Loucy (cell line): ENCODE measurements around the gene PRKCE.

Source experiments
- H2AFZ ChIP-seq: fragments of 200-600 bp; sonication (generic); 2 replicates; pipeline ENCODE4 v1.6.0; 2016; ENCODE audit warnings: antibody characterized with exemption, mild to moderate bottlenecking, low read length, moderate library complexity
- H3F3A ChIP-seq: fragments of 200-600 bp; 2 replicates; pipeline ENCODE4 v1.6.0; 2016; ENCODE audit warnings: antibody characterized with exemption, low read depth, mild to moderate bottlenecking
- H3K27me3 ChIP-seq: fragments of 200-600 bp; sonication (generic); 2 replicates; pipeline ENCODE4 v1.6.1; 2014; ENCODE audit warnings: low read length, mild to moderate bottlenecking; ENCODE audit not compliant: insufficient read depth, poor library complexity, severe bottlenecking
- H3K36me3 ChIP-seq: fragments of 200-600 bp; sonication (generic); 2 replicates; pipeline ENCODE4 v1.6.1; 2016; ENCODE audit warnings: low read length; ENCODE audit not compliant: insufficient read depth
- H3K4me1 ChIP-seq: fragments of 200-600 bp; sonication (generic); 2 replicates; pipeline ENCODE4 v1.5.1; 2014; ENCODE audit warnings: low read length, mild to moderate bottlenecking; ENCODE audit not compliant: insufficient read depth, poor library complexity, severe bottlenecking
- H3K4me2 ChIP-seq: fragments of 200-600 bp; sonication (generic); 2 replicates; pipeline ENCODE4 v1.6.0; 2014; ENCODE audit warnings: antibody characterized with exemption, low read length, low read depth, mild to moderate bottlenecking; ENCODE audit not compliant: poor library complexity, severe bottlenecking
- H3K4me3 ChIP-seq: fragments of 200-600 bp; sonication (generic); 2 replicates; pipeline ENCODE4 v1.5.1; 2014; ENCODE audit warnings: low read length, mild to moderate bottlenecking, mixed read lengths; ENCODE audit not compliant: poor library complexity, severe bottlenecking
- H3K79me2 ChIP-seq: fragments of 200-600 bp; sonication (generic); 2 replicates; pipeline ENCODE4 v1.6.1; 2014; ENCODE audit warnings: low read length; ENCODE audit not compliant: insufficient read depth
- H3K9ac ChIP-seq: fragments of 200-600 bp; sonication (generic); 2 replicates; pipeline ENCODE4 v1.6.0; 2014; ENCODE audit warnings: mild to moderate bottlenecking, low read depth, low read length, moderate library complexity; ENCODE audit not compliant: poor library complexity, severe bottlenecking
- H3K9me2 ChIP-seq: fragments of 200-600 bp; sonication (generic); replicated peaks from 2 replicates; pipeline ENCODE4 v1.6.1; 2016; ENCODE audit warnings: low read depth, low read length, mixed read lengths
- H3K9me3 ChIP-seq: fragments of 200-600 bp; sonication (generic); 2 replicates; pipeline ENCODE4 v1.6.1; 2014; ENCODE audit warnings: mild to moderate bottlenecking, antibody characterized with exemption, low read length, low read depth; ENCODE audit not compliant: insufficient read depth
- H4K20me1 ChIP-seq: fragments of 200-600 bp; sonication (generic); 2 replicates; pipeline ENCODE4 v1.6.0; 2014; ENCODE audit warnings: antibody characterized with exemption, low read length, mild to moderate bottlenecking; ENCODE audit not compliant: insufficient read depth, poor library complexity, severe bottlenecking
- EZH2phosphoT487 ChIP-seq: fragments of 200-600 bp; IDR thresholded peaks from 2 replicates; pipeline ENCODE4 v1.6.1; 2018; ENCODE audit warnings: antibody characterized with exemption, mild to moderate bottlenecking, moderate library complexity, borderline replicate concordance
- TF ChIP-seq, protein P1 (sequence below): fragments of 200-600 bp; sonication (generic); conservative IDR thresholded peaks from 2 replicates; pipeline ENCODE4 v1.5.1; 2014; ENCODE audit warnings: mild to moderate bottlenecking, antibody characterized with exemption, low read length

Gene PRKCE

DNA sequence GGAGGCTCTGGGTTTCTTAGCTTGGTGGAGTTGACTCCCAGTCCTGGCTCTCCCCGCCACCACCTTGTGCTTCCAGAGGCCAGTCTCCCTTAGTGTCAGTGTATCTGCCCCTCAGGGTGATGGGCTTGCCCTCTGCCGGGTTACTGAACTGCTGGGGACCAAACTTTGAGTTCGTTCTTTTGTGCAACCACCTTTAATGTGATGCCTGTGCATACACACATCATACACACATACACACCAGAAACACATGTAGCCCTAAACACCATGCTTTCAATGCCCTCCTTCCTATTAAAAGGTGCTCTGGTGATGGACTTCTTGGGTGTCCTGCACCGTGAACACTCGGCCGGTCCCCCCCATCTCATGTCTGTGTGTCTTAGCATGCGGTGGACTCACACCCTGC lies 330.6 kb downstream of the PRKCE start:
- TF ChIP-seq EZH2phosphoT487 = no peak
- TF ChIP-seq, protein P1, sequence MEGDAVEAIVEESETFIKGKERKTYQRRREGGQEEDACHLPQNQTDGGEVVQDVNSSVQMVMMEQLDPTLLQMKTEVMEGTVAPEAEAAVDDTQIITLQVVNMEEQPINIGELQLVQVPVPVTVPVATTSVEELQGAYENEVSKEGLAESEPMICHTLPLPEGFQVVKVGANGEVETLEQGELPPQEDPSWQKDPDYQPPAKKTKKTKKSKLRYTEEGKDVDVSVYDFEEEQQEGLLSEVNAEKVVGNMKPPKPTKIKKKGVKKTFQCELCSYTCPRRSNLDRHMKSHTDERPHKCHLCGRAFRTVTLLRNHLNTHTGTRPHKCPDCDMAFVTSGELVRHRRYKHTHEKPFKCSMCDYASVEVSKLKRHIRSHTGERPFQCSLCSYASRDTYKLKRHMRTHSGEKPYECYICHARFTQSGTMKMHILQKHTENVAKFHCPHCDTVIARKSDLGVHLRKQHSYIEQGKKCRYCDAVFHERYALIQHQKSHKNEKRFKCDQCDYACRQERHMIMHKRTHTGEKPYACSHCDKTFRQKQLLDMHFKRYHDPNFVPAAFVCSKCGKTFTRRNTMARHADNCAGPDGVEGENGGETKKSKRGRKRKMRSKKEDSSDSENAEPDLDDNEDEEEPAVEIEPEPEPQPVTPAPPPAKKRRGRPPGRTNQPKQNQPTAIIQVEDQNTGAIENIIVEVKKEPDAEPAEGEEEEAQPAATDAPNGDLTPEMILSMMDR = no peak
- peaks cover 55% of the 10 kb centered on the region; the same call in 1 of the 2 replicates for H3K36me3 ChIP-seq
- no peak overlapping the region for H3K9ac ChIP-seq
- H3F3A ChIP-seq = no peaks in the 10 kb centered on the region
- H3K79me2 ChIP-seq = no peaks in the 10 kb centered on the region
- no peak overlapping the region for H3K4me2 ChIP-seq
- no peaks in the 10 kb centered on the region for H3K27me3 ChIP-seq
- H3K9me2 ChIP-seq = no peaks in the 10 kb centered on the region
- H3K9me3 ChIP-seq = no peaks in the 10 kb centered on the region
- H3K4me3 ChIP-seq = no peak overlapping the region
- H2AFZ ChIP-seq = no peak overlapping the region
- H3K4me1 ChIP-seq = peaks cover 6% of the 10 kb centered on the region
- no peaks in the 10 kb centered on the region for H4K20me1 ChIP-seq

DNA sequence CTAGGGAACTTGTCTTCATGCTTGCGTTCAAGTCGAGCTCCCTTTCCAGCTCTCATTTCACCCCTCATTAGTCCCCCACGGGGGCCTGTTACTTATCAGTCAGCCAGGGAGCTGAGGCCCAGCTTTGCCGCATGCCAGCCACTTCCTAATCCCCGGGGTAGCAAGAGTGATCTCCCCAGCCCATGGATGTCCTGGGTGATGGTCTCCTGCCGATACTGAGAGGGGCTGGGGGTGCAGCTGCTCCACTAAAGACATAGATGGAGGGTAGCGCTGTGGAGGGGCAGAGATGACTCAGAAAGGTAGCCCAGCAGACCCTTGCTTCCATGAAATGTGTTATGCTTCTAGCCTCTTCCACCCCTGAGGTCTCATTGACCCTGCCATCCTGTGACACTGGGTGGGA lies 331.7 kb downstream of the PRKCE start:
- Histone ChIP-seq H3K27me3 (no peaks in the 10 kb centered on the region), H4K20me1 (no peaks in the 10 kb centered on the region), H3K36me3 (peaks cover 57% of the 10 kb centered on the region; the same call in 1 of the 2 replicates), H3K4me2 (no peak overlapping the region), H3K9me3 (no peaks in the 10 kb centered on the region), H3K4me3 (no peak overlapping the region), H3F3A (no peaks in the 10 kb centered on the region), H3K79me2 (no peaks in the 10 kb centered on the region), H3K9ac (no peak overlapping the region), H2AFZ (no peak overlapping the region), H3K4me1 (peaks cover 6% of the 10 kb centered on the region), H3K9me2 (no peaks in the 10 kb centered on the region)
- TF ChIP-seq EZH2phosphoT487 = no peak
- TF ChIP-seq, protein P1 = no peak

DNA sequence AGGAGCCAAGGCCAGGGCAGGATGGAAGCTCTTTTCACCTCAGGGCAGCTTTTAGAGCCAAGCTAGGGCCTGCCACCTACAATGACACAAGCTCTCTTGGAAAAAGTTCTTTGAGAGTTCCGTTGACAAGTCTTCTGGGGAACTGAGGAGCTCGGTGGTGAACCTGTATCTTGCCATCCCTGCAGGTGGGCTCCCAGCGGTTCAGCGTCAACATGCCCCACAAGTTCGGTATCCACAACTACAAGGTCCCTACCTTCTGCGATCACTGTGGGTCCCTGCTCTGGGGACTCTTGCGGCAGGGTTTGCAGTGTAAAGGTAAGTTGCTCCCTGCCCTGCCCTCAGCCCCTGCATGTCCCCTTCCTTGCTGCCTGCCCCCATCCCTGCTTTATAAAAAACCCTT lies 332.9 kb downstream of the PRKCE start:
- Histone ChIP-seq H3K9me3 (no peaks in the 10 kb centered on the region), H3K27me3 (no peaks in the 10 kb centered on the region), H2AFZ (no peak overlapping the region), H3F3A (no peaks in the 10 kb centered on the region), H4K20me1 (no peaks in the 10 kb centered on the region), H3K9ac (no peak overlapping the region), H3K4me1 (peaks cover 5% of the 10 kb centered on the region), H3K36me3 (peaks cover 51% of the 10 kb centered on the region; the same call in 1 of the 2 replicates), H3K9me2 (no peaks in the 10 kb centered on the region), H3K79me2 (no peaks in the 10 kb centered on the region), H3K4me3 (no peak overlapping the region), H3K4me2 (no peak overlapping the region)
- TF ChIP-seq, protein P1 = no peak
- no peak for TF ChIP-seq EZH2phosphoT487
